Amygdala (tissue), 56 donors: ENCODE results near the gene BEAN1.

Experiments used
- DNase-seq, 56 donors: peaks; one replicate each; lab custom pipeline; 2025; lab: John Stamatoyannopoulos, UW

The BEAN1 gene

DNA sequence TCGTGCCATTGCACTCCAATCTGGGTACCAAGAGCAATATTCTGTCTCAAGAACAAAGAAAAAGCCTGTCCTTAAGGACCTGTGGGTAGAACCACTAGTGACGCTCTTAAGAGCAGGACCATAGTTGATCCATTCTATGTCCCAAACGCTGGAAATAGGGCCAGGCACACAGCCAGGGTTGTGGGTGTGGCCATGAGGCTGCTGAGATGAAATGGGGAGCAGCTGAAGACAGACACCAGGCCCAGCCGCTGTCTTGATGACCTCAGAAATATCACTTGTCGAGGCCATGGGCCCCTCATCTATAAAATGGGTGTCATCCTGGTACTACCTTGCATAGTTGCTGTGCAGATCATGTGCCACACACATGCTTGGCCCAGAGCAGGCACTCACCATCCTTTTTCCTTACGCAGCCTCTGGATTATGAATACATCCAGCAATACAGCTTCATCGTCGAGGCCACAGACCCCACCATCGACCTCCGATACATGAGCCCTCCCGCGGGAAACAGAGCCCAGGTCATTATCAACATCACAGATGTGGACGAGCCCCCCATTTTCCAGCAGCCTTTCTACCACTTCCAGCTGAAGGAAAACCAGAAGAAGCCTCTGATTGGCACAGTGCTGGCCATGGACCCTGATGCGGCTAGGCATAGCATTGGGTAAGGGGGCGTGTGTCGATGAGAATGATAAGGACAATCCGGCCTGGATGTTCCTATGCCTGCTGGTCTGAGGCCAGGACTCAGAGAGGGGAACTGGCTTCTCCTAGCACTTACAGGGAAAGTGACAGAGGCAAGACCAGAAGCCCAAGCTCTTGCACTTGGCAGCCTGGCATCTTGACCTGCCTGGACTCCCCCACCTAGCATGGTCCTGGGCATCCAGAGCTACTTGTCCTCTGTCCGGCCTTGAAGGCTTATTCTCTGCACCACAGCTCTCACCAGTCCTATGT, 35.1 kb upstream of the BEAN1 start:
- no peak for DNase-seq

DNA sequence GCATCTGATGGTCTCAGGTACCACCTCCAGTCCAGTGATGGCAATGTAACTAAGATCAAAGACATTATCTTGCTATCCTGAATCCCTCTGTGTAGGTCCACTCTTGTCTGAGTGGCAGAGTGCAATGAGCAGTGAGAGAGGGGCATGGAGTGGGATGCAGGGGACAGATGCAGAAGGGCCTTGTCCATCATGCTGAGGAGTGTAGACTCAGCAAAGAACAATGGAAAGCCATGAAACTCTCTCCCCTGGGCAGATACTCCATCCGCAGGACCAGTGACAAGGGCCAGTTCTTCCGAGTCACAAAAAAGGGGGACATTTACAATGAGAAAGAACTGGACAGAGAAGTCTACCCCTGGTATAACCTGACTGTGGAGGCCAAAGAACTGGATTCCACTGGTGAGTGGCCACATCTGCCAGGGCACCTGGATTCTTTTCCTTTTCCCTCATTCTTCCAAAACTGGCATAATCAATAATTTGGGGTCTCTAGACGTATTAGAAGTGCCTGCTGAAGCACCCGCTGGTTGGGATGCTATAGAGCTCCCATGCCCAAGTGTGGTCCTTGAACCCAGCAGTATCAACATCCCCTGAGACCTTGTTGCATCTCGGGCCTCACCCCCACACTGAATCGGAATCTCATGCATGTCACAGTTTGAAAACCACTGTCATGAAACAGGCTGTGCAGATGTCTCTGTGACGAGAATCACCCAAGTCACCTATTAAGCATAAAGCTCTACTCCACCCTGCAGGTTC, 31.1 kb upstream of the BEAN1 start:
- DNase-seq: no peak

DNA sequence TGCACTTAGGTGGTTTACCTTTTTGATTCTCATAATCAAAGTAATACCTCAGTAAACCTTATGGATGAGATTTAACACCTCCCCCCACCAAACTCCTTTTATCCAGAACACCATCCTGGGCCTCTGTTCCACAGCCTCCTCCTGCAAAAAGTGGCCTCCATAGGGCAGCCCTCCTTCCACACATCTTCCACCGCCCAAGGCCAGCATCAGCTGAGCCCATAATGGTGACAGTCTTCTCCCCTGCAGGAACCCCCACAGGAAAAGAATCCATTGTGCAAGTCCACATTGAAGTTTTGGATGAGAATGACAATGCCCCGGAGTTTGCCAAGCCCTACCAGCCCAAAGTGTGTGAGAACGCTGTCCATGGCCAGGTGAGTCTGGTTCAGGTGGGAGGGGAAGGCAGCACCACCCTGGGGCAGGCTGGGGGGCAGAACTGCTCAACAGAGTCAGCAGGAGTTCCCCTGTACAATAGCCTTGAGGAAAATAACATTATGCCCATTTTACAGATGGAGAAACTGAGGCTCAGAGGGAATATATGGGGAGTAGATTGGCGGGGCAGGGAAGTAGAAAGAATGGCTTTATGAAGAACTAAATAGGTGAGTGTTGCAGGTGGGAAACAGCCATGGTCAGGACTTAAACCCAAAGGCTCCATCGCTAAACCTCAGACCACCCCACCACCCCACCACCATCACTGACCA, 29.2 kb upstream of the BEAN1 start:
- no peak for DNase-seq

DNA sequence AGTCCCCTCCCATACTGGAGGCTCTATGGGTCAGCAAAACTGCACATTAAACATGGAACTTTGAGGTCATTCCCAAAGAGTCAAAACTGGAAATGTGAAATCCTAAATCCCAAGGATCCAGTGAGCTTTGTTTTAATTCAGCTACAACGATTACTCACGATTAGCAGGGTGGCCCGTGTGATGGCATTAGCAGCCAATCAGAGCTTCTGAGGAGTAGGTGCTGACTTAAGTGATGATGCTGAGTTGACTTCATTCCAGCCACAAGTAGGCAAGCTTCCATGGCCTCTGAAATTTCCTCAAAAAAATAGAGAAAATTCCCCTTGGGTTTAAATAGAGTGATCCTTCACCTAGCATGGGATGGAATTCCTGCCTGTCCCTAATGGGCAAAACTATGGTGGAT, 28.1 kb upstream of the BEAN1 start:
- no peak for DNase-seq

DNA sequence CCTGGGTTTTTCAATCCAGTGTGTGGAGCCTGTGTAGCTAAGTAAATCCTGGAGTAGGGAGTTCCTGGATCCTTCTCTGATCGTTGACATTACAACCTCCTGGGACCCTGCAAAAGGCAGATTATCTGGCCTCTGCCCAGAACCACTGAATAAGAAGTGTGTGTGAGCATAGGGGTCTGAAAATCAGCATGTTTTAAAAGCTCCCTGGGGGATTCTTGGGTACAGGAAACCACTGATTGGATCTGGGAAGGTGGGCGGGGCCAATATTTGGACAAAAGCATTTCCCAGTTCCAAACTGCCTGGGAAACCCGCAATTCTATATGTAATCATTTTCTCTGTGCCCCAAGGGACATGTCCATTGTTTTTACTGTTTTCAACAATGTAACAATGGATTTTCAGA, 27.2 kb upstream of the BEAN1 start:
- DNase-seq: no peak

DNA sequence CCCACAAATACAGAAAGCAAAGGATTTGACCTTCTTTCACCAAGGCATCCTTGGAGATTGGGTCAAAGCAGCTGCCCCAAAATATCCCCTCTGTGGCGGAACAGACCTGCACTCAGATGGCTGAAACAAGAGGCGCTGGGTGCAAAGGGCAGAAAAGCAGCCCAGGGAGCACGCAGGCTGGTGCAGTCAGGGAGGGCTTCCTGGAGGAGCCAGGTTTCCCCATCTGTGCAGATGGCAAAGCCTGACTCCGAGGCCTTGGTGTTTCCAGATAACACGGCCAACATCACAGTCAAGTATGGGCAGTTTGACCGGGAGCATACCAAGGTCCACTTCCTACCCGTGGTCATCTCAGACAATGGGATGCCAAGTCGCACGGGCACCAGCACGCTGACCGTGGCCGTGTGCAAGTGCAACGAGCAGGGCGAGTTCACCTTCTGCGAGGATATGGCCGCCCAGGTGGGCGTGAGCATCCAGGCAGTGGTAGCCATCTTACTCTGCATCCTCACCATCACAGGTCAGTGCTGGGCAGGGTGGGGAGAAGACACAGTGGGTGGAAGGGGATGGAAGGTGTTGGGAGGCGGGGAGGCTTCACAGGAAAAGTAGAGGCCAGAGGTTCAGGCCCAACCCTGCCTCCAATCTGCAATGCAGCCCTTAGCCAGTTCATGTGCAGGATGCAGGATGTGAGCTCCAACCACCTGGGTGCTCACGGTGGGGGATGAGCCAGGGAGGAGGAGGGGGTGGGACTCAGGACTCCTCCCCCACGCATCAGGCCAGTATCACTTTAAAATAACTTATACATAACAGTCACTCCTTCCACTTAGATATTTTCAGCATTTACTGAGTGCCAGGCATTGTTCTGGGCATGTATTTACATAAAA, 26.4 kb upstream of the BEAN1 start:
- no peak for DNase-seq

DNA sequence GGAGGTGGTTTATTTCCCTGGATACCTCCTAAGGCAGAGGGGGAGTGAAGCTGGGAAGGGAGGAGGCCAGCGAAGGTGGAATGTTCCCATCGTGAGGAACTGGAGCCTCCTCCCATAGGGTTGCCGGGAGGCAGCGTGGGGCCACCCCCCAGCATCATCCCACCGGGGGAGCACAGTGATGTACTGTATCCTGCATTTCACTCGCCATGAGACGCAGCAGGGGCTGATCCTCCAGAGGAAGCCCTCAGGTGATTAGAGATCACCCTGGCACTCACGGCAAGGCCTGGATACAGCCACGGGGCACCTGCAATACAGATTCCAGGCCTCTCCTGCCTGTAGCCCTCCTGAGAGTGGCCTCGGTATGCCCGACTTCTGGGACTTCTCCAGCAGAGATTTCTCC, 25.5 kb upstream of the BEAN1 start:
- no peak for DNase-seq

DNA sequence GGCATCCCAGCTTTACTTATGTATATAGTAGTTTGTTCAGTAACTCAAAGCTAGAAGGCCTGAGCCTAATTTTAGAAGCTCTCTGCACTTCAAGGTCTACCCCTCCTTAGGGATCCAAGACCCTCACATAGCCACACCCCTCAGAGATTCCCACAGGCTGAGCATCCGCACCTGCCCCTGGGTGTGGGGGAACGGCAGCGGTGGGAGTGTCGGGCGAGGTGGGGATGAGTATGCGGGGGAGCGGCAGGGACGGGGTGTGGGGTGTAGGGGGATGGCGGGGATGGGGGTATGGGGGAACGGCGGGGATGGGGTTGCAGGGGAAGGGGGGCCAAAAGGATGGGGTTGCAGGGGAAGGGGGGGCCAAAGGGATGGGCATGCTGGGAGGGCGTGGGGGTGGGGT, 24.9 kb upstream of the BEAN1 start:
- no peak for DNase-seq

DNA sequence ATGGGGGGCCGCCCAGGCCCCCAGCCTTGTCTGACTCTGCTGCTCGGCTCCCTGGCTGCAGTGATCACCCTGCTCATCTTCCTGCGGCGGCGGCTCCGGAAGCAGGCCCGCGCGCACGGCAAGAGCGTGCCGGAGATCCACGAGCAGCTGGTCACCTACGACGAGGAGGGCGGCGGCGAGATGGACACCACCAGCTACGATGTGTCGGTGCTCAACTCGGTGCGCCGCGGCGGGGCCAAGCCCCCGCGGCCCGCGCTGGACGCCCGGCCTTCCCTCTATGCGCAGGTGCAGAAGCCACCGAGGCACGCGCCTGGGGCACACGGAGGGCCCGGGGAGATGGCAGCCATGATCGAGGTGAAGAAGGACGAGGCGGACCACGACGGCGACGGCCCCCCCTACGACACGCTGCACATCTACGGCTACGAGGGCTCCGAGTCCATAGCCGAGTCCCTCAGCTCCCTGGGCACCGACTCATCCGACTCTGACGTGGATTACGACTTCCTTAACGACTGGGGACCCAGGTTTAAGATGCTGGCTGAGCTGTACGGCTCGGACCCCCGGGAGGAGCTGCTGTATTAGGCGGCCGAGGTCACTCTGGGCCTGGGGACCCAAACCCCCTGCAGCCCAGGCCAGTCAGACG, 24.4 kb upstream of the BEAN1 start:
- DNase-seq: no peak

DNA sequence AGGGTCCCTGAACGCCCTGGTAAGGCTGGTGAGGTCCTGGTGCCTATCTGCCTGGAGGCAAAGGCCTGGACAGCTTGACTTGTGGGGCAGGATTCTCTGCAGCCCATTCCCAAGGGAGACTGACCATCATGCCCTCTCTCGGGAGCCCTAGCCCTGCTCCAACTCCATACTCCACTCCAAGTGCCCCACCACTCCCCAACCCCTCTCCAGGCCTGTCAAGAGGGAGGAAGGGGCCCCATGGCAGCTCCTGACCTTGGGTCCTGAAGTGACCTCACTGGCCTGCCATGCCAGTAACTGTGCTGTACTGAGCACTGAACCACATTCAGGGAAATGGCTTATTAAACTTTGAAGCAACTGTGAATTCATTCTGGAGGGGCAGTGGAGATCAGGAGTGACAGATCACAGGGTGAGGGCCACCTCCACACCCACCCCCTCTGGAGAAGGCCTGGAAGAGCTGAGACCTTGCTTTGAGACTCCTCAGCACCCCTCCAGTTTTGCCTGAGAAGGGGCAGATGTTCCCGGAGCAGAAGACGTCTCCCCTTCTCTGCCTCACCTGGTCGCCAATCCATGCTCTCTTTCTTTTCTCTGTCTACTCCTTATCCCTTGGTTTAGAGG, 23.5 kb upstream of the BEAN1 start:
- DNase-seq: no peak

DNA sequence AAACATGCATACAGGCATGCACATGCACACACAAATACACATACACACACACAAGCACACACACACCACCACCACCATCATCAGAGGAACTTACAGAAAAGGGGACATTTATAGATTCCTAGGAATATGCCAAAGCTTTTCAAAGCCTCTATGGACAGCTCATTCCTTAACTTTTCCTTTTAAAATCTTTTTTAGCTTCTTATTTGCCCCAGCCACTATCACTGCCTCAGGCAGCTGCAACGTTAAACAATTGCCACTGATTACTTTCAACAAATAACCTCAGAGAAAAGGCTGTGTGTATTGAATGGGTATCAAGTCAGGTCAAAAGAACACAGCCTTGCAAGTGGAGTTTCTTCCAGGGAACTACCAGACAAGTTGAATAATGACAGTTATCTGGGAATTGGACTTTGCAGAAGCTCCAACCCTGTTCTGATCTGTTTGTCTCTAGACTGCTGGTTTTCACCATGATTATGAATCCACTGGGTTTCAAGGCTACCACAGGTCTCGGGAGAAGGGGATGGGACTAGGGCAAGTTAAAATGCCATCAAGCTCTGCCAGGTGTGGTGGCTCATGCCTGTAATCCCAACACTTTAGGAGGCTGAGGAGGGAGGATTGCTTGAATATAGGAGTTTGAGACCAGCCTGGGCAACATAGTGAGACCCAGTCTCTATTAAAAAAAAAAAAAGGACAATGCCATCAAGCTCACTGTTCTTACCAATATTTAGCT, 21.9 kb upstream of the BEAN1 start:
- no peak for DNase-seq

DNA sequence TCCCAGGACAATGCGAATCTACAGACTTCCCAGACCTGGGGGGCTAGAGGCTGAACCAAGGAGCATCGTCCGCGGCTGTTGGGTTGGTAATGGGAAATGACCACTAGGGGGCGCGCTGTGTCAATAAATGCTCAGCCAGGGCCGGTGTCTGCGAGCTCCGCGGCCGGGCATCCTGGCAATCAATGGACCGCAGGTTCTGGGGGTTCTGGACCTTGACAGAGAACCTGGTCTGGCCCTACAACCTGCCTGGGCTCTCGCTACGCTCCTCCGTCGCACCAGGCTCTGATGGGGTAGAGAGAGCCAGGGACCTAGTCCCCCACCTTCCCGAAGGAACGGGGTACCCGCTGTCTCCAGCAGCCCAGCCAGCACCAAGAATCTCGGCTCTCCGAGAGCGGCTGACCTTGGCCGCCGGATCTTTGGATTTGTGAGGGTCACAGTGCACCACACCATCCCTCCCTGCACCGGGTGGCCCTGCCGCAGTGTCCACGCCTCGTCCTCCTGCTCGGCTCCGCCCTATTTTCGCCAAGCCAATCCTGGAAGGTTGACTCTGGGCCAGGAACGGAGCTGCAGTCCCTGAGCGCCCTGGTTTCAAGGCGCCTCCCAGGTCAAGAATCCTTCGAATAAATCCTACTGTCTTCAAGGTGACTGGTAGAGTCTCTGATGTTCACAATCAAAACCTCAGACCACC, 20.4 kb upstream of the BEAN1 start:
- peak in 55 of 56 donors; percentile 23 to 90 (median 68) for DNase-seq

DNA sequence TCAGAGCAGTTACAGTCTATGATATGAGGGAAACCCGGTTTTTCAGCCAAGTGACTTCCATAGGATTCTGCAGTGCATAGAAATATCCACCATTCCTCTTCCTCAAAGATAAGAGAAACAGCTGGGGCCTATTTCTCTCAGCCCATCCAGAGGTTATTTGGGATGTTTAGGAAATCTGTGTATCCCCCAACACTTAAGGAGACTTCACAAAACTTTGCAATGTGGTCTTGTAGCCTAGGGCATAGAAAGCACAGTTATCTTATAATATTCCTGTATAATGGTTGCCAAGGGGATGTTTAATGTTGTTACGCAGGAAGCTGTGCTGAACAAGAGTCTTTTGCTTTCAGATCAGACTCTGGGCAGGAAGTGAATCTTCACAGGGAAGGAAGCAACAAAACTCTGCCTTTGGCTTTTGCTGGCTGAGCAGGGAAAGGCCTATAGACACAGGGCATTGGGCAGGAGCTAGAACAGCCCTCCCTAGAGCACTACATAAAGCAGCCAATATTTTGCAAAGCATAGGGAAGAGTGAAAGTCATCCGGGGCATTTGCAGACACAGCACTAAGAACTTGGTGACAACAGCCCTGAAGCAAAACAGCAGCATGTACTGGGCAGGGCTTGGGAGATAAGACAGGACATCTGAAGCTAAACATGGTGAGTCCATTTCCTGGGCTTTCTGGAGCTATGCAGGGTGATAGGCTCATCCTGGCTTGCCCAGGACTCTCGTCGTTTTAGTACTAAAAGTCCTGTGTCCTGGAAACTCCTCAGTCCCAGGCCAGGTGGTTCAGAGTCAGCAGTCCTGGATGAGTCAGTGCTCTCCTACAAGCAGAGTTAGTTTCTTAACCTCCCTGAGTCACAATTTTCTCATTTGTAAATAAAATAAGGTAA, 18.7 kb upstream of the BEAN1 start:
- peak in 6 of 56 donors; percentile 8 to 27 (median 18) for DNase-seq

DNA sequence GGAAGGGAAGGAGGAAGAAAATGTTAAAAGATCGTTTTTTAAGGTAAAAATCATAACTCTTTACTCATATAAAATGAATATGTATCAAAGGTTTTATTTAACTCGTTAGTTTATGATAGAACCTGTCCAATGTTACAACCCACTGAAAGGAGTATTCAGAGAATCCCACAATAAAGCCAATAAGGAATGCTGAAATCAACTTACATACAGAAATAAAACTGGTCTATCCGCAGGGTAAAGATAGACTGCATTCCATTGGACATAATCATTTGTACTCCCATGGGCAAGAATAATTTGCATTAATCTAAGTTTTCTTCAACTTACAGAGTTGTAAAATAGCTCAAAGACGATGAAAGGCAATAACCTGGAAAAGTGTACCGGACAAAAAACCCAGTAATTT, 17.9 kb upstream of the BEAN1 start:
- DNase-seq: no peak

DNA sequence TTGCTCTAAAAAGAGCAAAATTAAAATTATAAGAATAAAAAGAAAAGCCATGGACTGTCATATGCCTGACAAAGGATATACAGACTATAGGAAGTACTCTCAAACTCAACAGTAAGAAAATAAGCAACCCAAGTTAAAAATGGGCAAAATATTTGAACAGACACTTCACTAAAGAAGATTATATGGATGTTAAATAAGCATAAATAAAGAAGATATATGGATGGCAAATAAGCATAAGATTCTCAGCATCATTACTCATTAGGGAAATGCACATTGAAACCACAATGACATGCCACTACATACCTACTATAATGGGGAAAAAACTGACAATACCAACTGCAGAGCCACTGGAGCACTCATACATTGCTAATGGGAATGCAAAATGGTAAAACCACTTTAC, 14.9 kb upstream of the BEAN1 start:
- no peak for DNase-seq

DNA sequence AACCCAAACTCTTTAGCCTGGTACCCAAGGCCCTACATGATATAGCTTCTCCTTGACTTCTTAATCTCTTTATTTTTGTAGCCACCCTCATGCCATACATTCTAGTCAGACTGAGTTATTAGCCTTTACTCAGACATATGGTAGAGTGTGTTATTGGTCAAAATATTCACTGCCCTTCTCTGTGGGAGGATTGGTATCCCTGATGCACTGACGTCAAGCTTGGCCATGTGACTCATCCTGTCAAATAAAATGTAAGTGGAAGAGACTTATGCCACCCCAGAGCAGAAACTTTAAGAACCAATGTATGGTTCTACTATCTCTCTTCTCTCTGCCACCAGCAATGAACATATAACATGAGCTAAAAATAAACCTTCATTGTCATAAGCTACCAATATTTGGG, 12.2 kb upstream of the BEAN1 start:
- no peak for DNase-seq

DNA sequence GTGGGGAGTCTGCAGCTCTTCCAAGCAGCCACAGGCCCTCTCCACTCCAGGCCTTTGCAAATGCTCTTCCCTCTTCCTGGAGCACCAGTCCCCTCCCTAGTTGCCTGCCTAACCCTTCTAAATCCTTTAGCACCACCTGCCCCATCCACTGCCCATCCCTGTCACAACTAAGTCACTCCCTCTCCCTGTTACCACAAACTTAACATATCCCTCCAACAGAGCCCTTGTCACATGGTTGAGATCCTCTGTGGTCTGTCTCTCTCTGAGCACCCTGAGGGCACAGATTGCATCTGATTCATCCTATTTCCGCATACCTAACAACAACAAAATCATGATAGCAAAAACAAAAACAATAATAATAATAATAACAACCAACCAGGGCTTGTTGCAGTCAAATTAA, 11.0 kb upstream of the BEAN1 start:
- DNase-seq: no peak
